ENCODE results near the gene DIO3. TPM values are rescaled to one million over a fixed set of nuclear protein-coding genes. Genes with fewer than 3 reads are reported as not detected.
"Not testable (repeated sequence)": the region's sequence is repeated elsewhere in the genome, so short reads cannot be mapped to it uniquely, and the experiment has no call there.

DIO3 gene
- total RNA-seq, 1 donor from 2014 or later: 0.24 TPM

GRCh38 chr14:101540481-101541462, 20.5 kb upstream of the DIO3 start:
- intact Hi-C loops (cut with DNase I): no loop called here

GRCh38 chr14:101542391-101542790, 18.9 kb upstream of the DIO3 start:
- intact Hi-C loops (cut with DNase I): no loop called here
- DNase-seq (ENCODE audit: missing footprints) (no peak), ATAC-seq (no peak)

More at GRCh38 chr14:101540481-101541462, 20.5 kb upstream of the DIO3 start:
- ATAC-seq (no peak), DNase-seq (ENCODE audit: missing footprints) (peak; percentile 22)

GRCh38 chr14:101543814-101544213, 17.5 kb upstream of the DIO3 start:
- DNase-seq (ENCODE audit: missing footprints) (peak; percentile 45), ATAC-seq (no peak)
- intact Hi-C loops (cut with DNase I): no loop called here

- DNase-seq (ENCODE audit: missing footprints) (no peak), ATAC-seq (no peak)
- intact Hi-C loops (cut with DNase I): no loop called here
Measured at GRCh38 chr14:101544550-101544949, 16.7 kb upstream of the DIO3 start.

- DNase-seq (ENCODE audit: missing footprints) (peak; percentile 22), ATAC-seq (no peak)
- intact Hi-C loops (cut with DNase I): no loop called here
Measured at GRCh38 chr14:101546706-101547105, 14.6 kb upstream of the DIO3 start.

- DNase-seq (ENCODE audit: missing footprints): peak; percentile 25
- ATAC-seq: no peak
- intact Hi-C loops (cut with DNase I): no loop called here
Measured at GRCh38 chr14:101547107-101547738, 14.1 kb upstream of the DIO3 start.

GRCh38 chr14:101547961-101548669, 13.2 kb upstream of the DIO3 start:
- no peak for DNase-seq (ENCODE audit: missing footprints)
- no peak for ATAC-seq
- intact Hi-C loops (cut with DNase I): no loop called here

GRCh38 chr14:101548710-101549109, 12.6 kb upstream of the DIO3 start:
- no peak for DNase-seq (ENCODE audit: missing footprints)
- intact Hi-C loops (cut with DNase I): no loop called here

GRCh38 chr14:101549154-101549553, 12.1 kb upstream of the DIO3 start:
- DNase-seq (ENCODE audit: missing footprints) (no peak), ATAC-seq (no peak)
- intact Hi-C loops (cut with DNase I): no loop called here

More at GRCh38 chr14:101548710-101549109, 12.6 kb upstream of the DIO3 start:
- ATAC-seq: no peak

- DNase-seq (ENCODE audit: missing footprints); intact Hi-C loops (cut with DNase I); ATAC-seq: not testable (repeated sequence)
Measured at GRCh38 chr14:101550202-101550912, 10.9 kb upstream of the DIO3 start.

- no peak for ATAC-seq
- DNase-seq (ENCODE audit: missing footprints): peak; percentile 70
- intact Hi-C loops (cut with DNase I): no loop called here
Measured at GRCh38 chr14:101551729-101552595, 9.3 kb upstream of the DIO3 start.

- DNase-seq (ENCODE audit: missing footprints): no peak
- no peak for ATAC-seq
Measured at GRCh38 chr14:101552786-101553231, 8.5 kb upstream of the DIO3 start.

GRCh38 chr14:101553393-101553792, 7.9 kb upstream of the DIO3 start:
- DNase-seq (ENCODE audit: missing footprints) (no peak), ATAC-seq (no peak)
- intact Hi-C loops (cut with DNase I): no loop called here

More at GRCh38 chr14:101552786-101553231, 8.5 kb upstream of the DIO3 start:
- intact Hi-C loops (cut with DNase I): no loop called here

GRCh38 chr14:101553931-101554330, 7.4 kb upstream of the DIO3 start:
- ATAC-seq (no peak), DNase-seq (ENCODE audit: missing footprints) (no peak)
- intact Hi-C loops (cut with DNase I): no loop called here

- ATAC-seq: no peak
- intact Hi-C loops (cut with DNase I): loop anchor here (5.0 kb wide), 1 partner anchor 58 kb away; no protein-coding TSS in a partner anchor
Measured at GRCh38 chr14:101554991-101555668, 6.2 kb upstream of the DIO3 start.

GRCh38 chr14:101555669-101556043, 5.6 kb upstream of the DIO3 start:
- ATAC-seq; DNase-seq (ENCODE audit: missing footprints): not testable (repeated sequence)
- intact Hi-C loops (cut with DNase I): loop anchor here (5.0 kb wide), 1 partner anchor 58 kb away; no protein-coding TSS in a partner anchor

More at GRCh38 chr14:101554991-101555668, 6.2 kb upstream of the DIO3 start:
- DNase-seq (ENCODE audit: missing footprints): no peak

- DNase-seq (ENCODE audit: missing footprints) (no peak), ATAC-seq (no peak)
- intact Hi-C loops (cut with DNase I): loop anchor here (5.0 kb wide), 1 partner anchor 59 kb away; no protein-coding TSS in a partner anchor
Measured at GRCh38 chr14:101556131-101556530, 5.2 kb upstream of the DIO3 start.

Measured in Right ventricle myocardium inferior (tissue), 1 donor.